Activated T-helper 2 cell treated with anti-CD3 and anti-CD28 coated beads, Interferon-gamma antibody, Interleukin-2, Interleukin-4, amounts not matched to agents 10 μg/mL and 5 μg/mL and 100 μg/mL, durations not matched to agents 14 hours and 24 hours and 36 hours (primary cell): ENCODE measurements around the gene FILIP1. TPM values are rescaled to one million over a fixed set of nuclear protein-coding genes. Genes with fewer than 3 reads are reported as not detected.

Experiments
- DNase-seq: peaks from one replicate; pipeline ENCODE4 v3.0.0; 2021; ENCODE audit warnings: low spot score
- H3K27ac Mint-ChIP-seq: one replicate; pipeline ENCODE4 v1.8.0; 2021; ENCODE audit warnings: mixed read lengths
- H3K27me3 Mint-ChIP-seq: one replicate; pipeline ENCODE4 v1.8.0; 2021; ENCODE audit warnings: low read depth, mixed read lengths
- H3K36me3 Mint-ChIP-seq: one replicate; pipeline ENCODE4 v1.8.0; 2021; ENCODE audit warnings: low read depth, mixed read lengths
- H3K4me1 Mint-ChIP-seq: one replicate; pipeline ENCODE4 v1.8.0; 2021; ENCODE audit warnings: low read depth, mixed read lengths
- H3K4me3 Mint-ChIP-seq: one replicate; pipeline ENCODE4 v1.8.0; 2021; ENCODE audit warnings: low read depth, mild to moderate bottlenecking, moderate library complexity, mixed read lengths
- H3K9me3 Mint-ChIP-seq: one replicate; pipeline ENCODE4 v1.8.0; 2021; ENCODE audit warnings: mixed read lengths
- intact Hi-C: fragments of 100-400 bp; cut with micrococcal nuclease; formaldehyde crosslinking; loops from one replicate; pipeline ENCODE4 v1.15.1; 2023
- total RNA-seq: library from RNA; stranded (reverse); gene quantifications from 2 replicates; pipeline ENCODE4 v1.2.3, GENCODE V29; 2022

FILIP1 gene
- total RNA-seq, 1 donor from 2014 or later: not detected

DNA sequence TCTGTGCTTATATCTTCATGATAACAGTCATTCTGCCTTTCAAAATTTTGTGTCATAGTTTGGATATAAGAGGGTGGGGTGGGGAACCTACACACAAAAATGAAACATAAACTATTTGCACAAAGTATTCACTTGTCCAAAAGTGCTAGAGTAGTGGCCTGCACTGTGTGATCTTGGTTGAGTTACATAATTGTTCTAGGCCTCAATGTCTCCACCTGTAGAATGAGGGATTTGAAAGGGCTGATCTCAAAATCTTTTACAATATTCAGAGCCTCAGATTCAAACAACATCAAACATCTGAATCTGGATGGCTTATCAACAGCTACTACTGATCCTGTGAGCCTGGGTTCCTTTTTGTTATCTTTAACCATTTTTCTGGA lies 144.7 kb downstream of the FILIP1 start:
- Mint-ChIP-seq H3K27ac (no peak overlapping the region), H3K4me1 (no peaks in the 10 kb centered on the region), H3K4me3 (no peak overlapping the region), H3K9me3 (no peaks in the 10 kb centered on the region), H3K36me3 (no peaks in the 10 kb centered on the region), H3K27me3 (peaks cover 35% of the 10 kb centered on the region)
- intact Hi-C loops: no loop called here
- no peak for DNase-seq

DNA sequence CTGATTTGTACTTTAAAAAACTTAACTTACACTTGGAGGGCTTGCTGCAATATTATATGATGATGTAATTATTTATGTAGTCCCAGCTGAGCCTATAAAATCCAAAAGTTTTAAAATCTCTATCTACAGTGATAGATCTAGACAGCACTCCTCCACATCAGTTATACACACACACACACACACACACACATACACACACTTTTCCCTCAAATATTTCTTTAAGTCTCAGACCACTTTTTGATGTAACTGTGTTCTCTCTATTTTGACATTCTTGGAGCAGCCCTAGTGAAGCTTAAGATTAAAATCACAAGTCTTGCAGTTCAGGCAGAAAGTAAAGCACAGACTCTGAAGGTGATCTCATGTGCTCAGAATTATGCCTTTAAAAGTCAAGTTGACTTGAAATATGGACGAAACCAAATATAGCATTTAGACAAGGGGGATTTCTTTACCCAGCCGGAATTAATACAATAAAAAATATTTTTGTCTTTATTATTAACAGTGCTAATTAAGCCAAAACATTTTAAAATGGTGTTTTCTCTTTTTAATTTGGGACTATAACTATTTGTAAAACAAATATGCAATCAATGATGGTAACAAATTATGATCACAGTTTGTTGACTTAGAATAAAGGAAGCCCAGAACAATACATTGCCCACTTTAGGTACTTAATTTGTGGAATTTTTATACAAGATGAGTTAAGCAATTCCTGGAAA lies 145.5 kb downstream of the FILIP1 start:
- Mint-ChIP-seq H3K27me3 (peaks cover 30% of the 10 kb centered on the region), H3K4me3 (no peak overlapping the region), H3K36me3 (no peaks in the 10 kb centered on the region), H3K27ac (no peak overlapping the region), H3K4me1 (no peaks in the 10 kb centered on the region), H3K9me3 (no peaks in the 10 kb centered on the region)
- no peak for DNase-seq
- intact Hi-C loops: no loop called here

DNA sequence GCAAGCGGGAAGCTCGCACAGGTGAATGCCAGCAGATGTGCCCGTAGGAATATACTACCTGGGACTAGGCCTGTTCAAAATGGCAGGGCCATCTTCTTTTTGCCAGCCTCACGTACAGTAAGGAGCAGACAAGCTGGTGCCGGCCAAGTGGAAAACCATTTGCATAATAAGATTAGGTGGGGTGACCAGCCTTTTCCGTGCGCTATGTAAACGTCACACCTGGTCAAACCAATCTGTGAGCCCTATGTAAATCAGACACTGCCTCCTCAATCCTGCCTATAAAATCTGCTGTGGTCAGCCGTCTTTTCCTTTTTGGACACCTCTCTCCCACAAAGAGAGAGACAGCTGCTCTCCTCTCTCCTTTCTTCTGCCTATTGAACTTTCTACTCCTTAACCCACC lies 148.2 kb downstream of the FILIP1 start:
- Mint-ChIP-seq H3K27me3 (peaks cover 19% of the 10 kb centered on the region), H3K27ac (no peak overlapping the region), H3K9me3 (no peaks in the 10 kb centered on the region), H3K4me1 (no peaks in the 10 kb centered on the region), H3K36me3 (no peaks in the 10 kb centered on the region), H3K4me3 (no peak overlapping the region)
- intact Hi-C loops: no loop called here
- no peak for DNase-seq

DNA sequence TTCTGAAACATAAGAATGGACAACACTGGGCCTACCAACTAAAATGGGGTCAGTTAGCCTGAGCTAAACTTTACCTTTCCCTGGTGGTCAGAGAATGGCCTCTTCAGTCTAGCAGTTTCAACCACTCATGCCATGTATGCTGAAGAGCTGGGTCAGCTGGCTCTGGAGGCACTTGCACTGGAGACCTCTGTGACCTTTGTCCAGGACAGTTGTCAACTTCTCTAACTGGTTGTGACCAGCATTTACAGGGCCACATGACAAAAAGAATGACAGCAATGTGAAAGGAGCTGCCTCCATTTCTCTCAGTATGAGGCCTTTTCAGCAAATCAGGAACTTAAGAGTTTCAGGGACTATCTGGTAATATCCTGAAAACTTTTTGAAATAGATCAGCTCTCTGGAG lies 149.1 kb downstream of the FILIP1 start:
- Mint-ChIP-seq H3K4me3 (no peak overlapping the region), H3K27ac (no peak overlapping the region), H3K27me3 (peaks cover 15% of the 10 kb centered on the region), H3K9me3 (no peaks in the 10 kb centered on the region), H3K4me1 (no peaks in the 10 kb centered on the region), H3K36me3 (no peaks in the 10 kb centered on the region)
- no peak for DNase-seq
- intact Hi-C loops: no loop called here

DNA sequence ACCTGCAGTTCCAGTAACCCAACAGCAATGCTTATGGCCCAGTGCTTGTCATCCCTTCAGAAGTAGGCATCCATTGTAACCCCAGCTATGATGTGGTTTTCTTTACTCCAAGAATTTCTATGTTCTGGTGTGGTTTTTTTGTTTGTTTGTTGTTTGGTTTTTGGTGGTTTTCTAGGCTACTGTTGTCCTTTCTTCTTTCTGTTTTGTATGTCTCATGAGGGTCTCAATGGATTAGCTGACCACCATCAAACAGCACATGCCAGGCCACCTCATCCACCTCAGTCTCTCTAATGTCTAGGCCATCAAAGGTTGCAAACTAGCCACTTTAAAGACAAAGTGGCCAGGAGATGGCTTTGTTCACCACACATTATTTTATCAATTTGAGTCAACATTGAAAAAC lies 149.6 kb downstream of the FILIP1 start:
- Mint-ChIP-seq H3K9me3 (no peaks in the 10 kb centered on the region), H3K4me3 (no peak overlapping the region), H3K27me3 (peaks cover 11% of the 10 kb centered on the region), H3K36me3 (no peaks in the 10 kb centered on the region), H3K27ac (no peak overlapping the region), H3K4me1 (no peaks in the 10 kb centered on the region)
- no peak for DNase-seq
- intact Hi-C loops: no loop called here

DNA sequence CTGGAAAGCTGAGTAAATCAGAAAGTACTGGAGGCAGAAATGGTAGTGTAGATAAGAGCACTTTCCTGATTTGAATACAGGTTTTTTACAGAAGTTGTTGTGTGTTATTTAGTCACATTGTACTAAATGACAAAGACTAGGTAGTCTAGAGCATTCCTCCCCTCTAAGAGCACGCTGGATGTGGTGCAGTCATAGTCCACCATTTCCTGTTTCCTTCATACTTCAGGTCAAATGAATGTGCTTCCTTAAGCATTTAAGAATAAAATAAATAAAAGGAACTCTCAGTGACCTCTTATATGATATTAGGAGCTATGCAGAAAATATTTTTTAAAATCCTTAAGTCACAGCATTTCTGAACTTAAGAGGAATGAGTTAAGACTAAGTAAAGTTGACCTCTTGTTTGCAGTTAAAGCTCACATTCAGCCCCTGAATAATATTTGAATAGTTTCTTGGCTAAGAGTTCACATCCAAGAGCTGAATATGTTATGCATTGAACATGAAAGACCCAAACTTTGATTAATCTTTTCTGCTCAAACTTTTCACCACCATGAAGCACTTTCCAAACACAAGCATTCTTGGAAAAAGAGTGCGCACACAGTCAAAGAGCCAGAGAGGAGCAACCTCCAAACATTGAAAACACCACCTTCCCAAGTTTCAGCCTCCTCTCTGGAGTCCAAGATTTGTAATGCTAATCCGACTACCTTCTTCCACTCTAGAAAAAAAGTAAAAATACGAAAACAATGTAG lies 155.6 kb downstream of the FILIP1 start:
- no peak overlapping the region for H3K4me3 Mint-ChIP-seq
- H3K4me1 Mint-ChIP-seq: peaks cover 4% of the 10 kb centered on the region
- peaks cover 15% of the 10 kb centered on the region for H3K27me3 Mint-ChIP-seq
- no peak for DNase-seq
- H3K36me3 Mint-ChIP-seq: no peaks in the 10 kb centered on the region
- H3K27ac Mint-ChIP-seq: no peak overlapping the region
- H3K9me3 Mint-ChIP-seq: no peaks in the 10 kb centered on the region
- intact Hi-C loops: no loop called here

DNA sequence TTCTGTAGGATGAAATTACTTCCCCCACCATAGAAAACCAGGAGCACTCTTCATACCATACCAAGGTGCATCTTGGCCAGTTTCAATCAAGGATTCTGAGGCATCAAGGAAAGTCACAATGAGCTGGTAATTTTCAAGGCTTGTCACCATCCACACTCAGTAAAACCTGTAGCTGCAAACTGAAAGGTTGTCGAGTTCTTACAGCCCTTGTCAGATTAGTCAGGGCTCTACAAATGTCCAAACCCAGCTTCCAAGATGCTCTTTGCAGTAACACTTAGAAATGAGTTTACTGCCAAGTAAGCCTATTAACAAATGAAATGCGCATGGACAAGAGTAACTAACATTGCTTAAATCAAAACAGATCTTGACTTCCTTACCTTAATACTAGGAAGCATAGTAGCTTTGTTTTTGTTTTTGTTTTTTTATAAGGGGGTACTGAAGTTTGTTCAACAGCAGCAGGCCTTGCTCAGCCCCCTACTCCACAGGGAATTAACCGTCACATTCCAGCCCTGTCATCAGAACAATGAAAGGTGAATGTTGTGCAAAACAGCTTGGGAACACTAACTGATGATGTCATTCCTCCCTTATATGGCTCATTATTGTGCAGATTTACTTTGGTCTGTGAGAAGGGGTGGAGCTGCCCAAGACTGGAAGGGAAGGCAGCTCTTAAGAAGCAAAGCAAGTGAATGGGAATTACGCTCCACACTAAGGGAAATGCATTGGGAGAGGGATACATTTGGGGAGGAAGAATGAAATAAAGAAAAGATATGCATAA lies 159.1 kb downstream of the FILIP1 start:
- no peak for DNase-seq
- Mint-ChIP-seq H3K27me3 (peaks cover 22% of the 10 kb centered on the region), H3K27ac (no peak overlapping the region), H3K36me3 (no peaks in the 10 kb centered on the region), H3K4me3 (no peak overlapping the region), H3K4me1 (peaks cover 4% of the 10 kb centered on the region), H3K9me3 (no peaks in the 10 kb centered on the region)
- intact Hi-C loops: no loop called here

DNA sequence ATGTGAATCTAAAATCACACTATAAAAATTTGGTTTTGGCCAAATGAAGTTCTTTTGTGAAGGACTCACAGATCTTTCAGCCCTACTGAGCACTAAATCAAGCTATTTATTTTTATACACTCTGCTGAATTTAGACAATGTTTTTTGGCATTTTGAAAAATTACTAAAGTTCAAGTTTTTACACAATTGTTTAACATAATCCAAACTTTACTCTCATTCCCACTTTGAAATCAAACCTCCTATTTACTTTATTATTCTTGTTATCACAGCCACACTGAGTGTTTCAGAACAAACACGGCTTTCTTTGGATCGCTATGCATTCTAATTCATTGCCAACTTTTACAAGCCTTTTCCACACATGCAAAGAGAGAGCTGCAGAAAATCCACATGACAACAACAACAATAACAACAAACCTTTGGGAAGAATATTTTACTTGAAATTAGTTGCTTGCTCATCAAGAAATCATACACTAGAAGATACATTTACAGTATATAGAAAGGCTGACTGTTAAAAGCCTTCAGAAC lies 159.9 kb downstream of the FILIP1 start:
- no peaks in the 10 kb centered on the region for H3K9me3 Mint-ChIP-seq
- H3K27ac Mint-ChIP-seq: no peak overlapping the region
- no peak for DNase-seq

DNA sequence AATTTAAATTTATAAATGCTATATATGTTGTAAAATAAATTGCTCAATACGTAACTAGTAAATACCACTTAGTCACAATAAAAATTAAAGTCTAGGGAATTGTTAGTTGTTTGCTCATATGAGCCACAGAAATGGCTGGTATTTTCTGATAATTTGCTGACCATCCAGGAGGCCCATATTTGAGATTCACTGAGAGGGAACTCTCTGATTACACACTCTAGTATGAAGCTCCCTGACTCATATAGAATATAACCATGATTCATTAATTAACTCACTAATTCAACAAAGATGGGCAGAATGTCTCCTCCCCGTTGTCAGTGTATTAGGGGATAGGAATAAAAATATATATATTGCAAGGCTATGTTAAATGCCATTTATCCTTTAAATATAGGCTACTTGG lies 162.4 kb downstream of the FILIP1 start:
- intact Hi-C loops: no loop called here
- H3K27me3 Mint-ChIP-seq: peaks cover 29% of the 10 kb centered on the region
- no peak overlapping the region for H3K27ac Mint-ChIP-seq
- no peaks in the 10 kb centered on the region for H3K36me3 Mint-ChIP-seq
- H3K4me1 Mint-ChIP-seq: no peaks in the 10 kb centered on the region
- DNase-seq: no peak
- H3K4me3 Mint-ChIP-seq: no peak overlapping the region
- no peaks in the 10 kb centered on the region for H3K9me3 Mint-ChIP-seq

More for the DNA sequence above, 159.9 kb downstream of the FILIP1 start:
- no peak overlapping the region for H3K4me3 Mint-ChIP-seq
- peaks cover 23% of the 10 kb centered on the region for H3K27me3 Mint-ChIP-seq
- intact Hi-C loops: no loop called here
- H3K4me1 Mint-ChIP-seq: peaks cover 4% of the 10 kb centered on the region
- H3K36me3 Mint-ChIP-seq: no peaks in the 10 kb centered on the region

DNA sequence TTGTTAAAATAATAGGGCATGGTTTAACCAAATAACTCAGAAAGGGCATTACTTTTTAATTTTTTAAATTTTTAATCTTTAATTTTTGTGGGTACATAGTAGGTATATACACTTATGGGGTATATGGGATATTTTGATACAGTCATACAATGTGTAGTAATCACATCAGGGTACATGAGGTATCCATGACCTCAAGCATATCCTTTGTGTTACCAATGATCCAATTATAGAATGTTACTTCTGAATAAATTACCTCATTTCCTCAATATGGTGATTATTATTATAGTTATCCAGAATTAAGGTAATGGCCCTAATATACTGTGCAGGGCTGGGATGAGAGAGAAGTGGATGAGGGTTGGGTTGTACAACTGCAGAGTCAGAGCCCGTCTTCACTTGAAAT lies 163.9 kb downstream of the FILIP1 start:
- intact Hi-C loops: no loop called here
- no peak for DNase-seq
- no peaks in the 10 kb centered on the region for H3K4me1 Mint-ChIP-seq
- H3K36me3 Mint-ChIP-seq: no peaks in the 10 kb centered on the region
- H3K27ac Mint-ChIP-seq: no peak overlapping the region
- H3K4me3 Mint-ChIP-seq: no peak overlapping the region
- H3K9me3 Mint-ChIP-seq: no peaks in the 10 kb centered on the region
- peaks cover 27% of the 10 kb centered on the region for H3K27me3 Mint-ChIP-seq

DNA sequence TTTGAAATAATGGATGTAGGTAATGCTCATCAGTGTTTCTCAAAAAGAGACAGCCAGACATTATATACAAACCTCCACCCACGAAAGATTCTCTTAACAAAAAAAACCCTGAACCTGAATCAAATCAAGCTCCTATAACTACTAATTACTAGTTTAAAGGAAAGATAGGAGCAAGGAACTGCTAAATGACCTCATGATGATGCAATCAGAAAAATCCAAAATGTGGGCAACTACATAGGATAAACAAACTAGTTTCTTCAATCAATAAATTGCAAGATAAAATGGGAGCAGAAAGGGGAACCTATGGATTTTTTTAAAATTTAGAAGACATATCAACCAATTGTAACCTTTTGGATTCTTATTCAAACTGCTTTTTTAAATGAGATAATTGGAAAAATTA lies 165.8 kb downstream of the FILIP1 start:
- Mint-ChIP-seq H3K4me3 (no peak overlapping the region), H3K36me3 (no peaks in the 10 kb centered on the region), H3K27me3 (peaks cover 17% of the 10 kb centered on the region), H3K9me3 (no peaks in the 10 kb centered on the region), H3K4me1 (no peaks in the 10 kb centered on the region), H3K27ac (no peak overlapping the region)
- intact Hi-C loops: no loop called here
- no peak for DNase-seq

DNA sequence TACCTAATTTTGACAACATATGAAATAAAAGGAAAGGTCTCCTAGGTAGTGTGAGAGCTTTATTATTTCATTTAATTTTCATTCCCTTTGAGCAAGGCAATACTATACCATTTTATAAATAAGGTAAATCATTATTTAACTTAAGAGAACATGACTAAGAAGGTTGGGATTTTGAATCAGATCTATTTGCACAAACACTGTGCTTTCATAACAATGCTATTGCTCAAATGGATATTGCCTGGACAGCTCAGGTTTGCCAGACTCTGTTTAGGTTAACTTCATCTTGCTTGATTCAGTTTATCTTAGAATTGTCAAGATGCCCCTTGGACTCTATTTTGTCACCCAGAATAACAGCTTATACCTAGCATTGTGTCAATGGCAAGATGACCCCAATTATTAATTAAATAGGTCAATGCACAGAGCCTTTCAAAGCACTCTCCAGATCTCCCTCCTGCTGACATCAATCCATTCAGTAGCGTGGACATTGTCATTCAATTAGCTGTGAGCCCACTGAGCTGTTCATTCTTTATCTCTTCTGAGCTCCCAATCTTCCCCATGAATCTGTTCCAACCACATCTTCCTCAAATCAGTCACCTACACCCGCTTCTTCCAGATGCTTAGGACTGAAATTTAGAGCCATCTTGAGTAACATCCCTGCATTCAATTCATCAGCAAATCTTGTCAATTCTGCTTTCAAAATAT lies 166.9 kb downstream of the FILIP1 start:
- H3K27ac Mint-ChIP-seq: no peak overlapping the region
- H3K27me3 Mint-ChIP-seq: peaks cover 13% of the 10 kb centered on the region
- no peak overlapping the region for H3K4me3 Mint-ChIP-seq
- intact Hi-C loops: no loop called here
- no peak for DNase-seq
- no peaks in the 10 kb centered on the region for H3K9me3 Mint-ChIP-seq
- no peaks in the 10 kb centered on the region for H3K36me3 Mint-ChIP-seq
- H3K4me1 Mint-ChIP-seq: no peaks in the 10 kb centered on the region
